H1 (cell line): ENCODE data around the gene PFN3. TPM values are rescaled to one million over a fixed set of nuclear protein-coding genes. Genes with fewer than 3 reads are reported as not detected.

Experiments used
- CEBPB ChIP-seq: IDR thresholded peaks from 2 replicates; pipeline ENCODE4 v1.6.1; 2012; ENCODE audit warnings: low read depth, low read length
- CHD2 ChIP-seq: IDR thresholded peaks from 2 replicates; pipeline ENCODE4 v1.6.1; 2012; ENCODE audit warnings: low read length, improper control_type of control experiment
- CHD7 ChIP-seq: fragments of 300-600 bp; sonication (generic); IDR thresholded peaks from 2 replicates; pipeline ENCODE4 v1.7.1; 2012; ENCODE audit warnings: low read length, moderate library complexity, mild to moderate bottlenecking, inconsistent platforms; ENCODE audit not compliant: insufficient replicate concordance
- KDM5A ChIP-seq: fragments of 200-600 bp; IDR thresholded peaks from 2 replicates; pipeline ENCODE4 v1.7.1; 2012; ENCODE audit warnings: mild to moderate bottlenecking, low read length, inconsistent platforms, mixed read lengths
- POLR2AphosphoS5 ChIP-seq: IDR thresholded peaks from 2 replicates; pipeline ENCODE4 v1.6.1; 2011; ENCODE audit warnings: low read depth, low read length
- USF2 ChIP-seq: IDR thresholded peaks from 2 replicates; pipeline ENCODE4 v1.6.1; 2011; ENCODE audit warnings: low read length, improper control_type of control experiment
- polyA plus RNA-seq, 7 experiments: library from polyadenylated mRNA; depleted of rRNA in 3 of 7; stranded (reverse) in 5 of 7; unstranded in 2 of 7; fragments of >200 nt in 5 of 7; fragments of 200-250 nt in 2 of 7; gene quantifications; 1 replicate in 5 of 7; 2 replicates in 1 of 7; 4 replicates in 1 of 7; pipeline versions ENCODE4 v1.2.1 to v1.2.3, GENCODE V29; 2011 to 2013; ENCODE audit warnings: missing spikeins in 2 of 7, mixed read lengths in 2 of 7
- total RNA-seq: library from RNA; stranded (reverse); fragmentation: NEBNext Ultra II Directional; extraction: Animal tissue kit (Norgen Biotek cat#: 25700); gene quantifications from 2 replicates; pipeline ENCODE4 v1.2.1, GENCODE V29; 2021
- TF ChIP-seq, protein P1 (sequence below): IDR thresholded peaks from 2 replicates; pipeline ENCODE4 v1.6.1; 2012; ENCODE audit warnings: low read length, inconsistent platforms

Gene PFN3
- total and polyA plus RNA-seq, 2 of the 8 experiments (the other 6 are each of a cell fraction or from before 2014, with no cell fraction given), result not detected

DNA sequence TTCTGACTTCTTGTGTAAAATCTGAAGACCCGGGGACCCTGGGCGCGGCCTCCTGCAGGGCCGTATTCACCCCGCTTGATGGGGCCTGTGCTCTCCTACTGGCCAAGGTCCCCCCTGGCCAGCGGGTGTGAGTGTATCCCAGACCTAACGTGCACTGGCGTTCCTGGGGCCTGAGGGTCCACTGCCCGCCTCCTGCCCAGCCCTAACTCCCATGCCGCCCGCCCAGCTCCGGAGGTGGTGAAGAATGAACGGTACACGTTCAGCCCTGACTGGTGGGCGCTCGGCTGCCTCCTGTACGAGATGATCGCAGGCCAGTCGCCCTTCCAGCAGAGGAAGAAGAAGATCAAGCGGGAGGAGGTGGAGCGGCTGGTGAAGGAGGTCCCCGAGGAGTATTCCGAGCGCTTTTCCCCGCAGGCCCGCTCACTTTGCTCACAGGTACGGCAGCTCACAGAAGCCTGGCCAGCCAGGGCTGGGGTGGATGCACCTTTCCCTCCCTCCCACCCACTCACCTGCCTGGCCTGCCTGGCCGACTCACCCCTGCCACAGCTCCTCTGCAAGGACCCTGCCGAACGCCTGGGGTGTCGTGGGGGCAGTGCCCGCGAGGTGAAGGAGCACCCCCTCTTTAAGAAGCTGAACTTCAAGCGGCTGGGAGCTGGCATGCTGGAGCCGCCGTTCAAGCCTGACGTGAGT lies 35.5 kb upstream of the PFN3 start (continued):
- TF ChIP-seq CHD7 (no peak), USF2 (no peak), KDM5A (no peak), POLR2AphosphoS5 (no peak; the same call in 1 of the 2 replicates), CHD2 (no peak), CEBPB (no peak)
- TF ChIP-seq, protein P1, sequence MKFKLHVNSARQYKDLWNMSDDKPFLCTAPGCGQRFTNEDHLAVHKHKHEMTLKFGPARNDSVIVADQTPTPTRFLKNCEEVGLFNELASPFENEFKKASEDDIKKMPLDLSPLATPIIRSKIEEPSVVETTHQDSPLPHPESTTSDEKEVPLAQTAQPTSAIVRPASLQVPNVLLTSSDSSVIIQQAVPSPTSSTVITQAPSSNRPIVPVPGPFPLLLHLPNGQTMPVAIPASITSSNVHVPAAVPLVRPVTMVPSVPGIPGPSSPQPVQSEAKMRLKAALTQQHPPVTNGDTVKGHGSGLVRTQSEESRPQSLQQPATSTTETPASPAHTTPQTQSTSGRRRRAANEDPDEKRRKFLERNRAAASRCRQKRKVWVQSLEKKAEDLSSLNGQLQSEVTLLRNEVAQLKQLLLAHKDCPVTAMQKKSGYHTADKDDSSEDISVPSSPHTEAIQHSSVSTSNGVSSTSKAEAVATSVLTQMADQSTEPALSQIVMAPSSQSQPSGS, result no peak
- TF ChIP-seq, all 59 proteins: peak for 0
